Measurements from ENCODE around the gene SGMS1. TPM values are rescaled to one million over a fixed set of nuclear protein-coding genes. Genes with fewer than 3 reads are reported as not detected.

The SGMS1 gene
- total RNA-seq, 1 donor from 2014 or later: 9.2 TPM

DNA sequence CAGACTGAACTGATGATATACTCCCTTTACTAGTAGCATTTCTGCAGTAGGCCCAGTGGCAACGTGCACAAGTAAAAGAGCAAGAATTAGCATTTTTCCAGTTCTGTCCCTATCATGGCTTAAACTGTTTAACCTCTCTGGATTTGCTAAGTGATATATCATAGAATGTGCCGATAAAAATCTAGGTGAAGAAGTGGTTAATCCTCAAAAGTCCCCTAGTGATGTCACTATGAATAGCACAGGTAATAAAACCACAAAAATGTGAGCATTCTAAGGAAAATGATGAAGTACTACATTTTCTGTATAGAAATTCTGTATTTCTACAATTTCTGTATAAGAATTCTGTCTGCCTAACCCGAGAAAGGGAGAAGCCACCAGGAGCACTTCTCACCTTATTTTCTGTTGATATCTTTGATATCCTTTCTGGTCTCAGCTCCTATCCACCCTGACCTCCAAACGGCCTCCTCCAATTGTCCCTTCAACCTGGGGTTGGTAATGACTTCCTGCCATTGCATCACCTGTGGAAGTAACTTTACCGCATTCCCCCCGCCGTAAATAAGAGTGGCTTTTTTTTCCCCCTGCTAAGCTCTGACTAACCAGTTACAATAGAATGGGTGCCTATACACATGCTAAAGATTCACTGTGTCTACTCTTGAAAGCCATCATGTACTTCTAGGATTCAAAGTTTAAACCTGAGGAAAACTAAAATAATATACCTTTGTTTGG is 216.5 kb downstream of the SGMS1 start:
- H3K27ac Mint-ChIP-seq: no peak overlapping the region
- H4K20me1 ChIP-seq (ENCODE audit: low read depth): no peaks in the 10 kb centered on the region
- H3K4me3 ChIP-seq: no peak overlapping the region
- H2AFZ ChIP-seq (replicated peaks): no peak overlapping the region
- H3K4me1 ChIP-seq: no peaks in the 10 kb centered on the region
- DNase-seq (ENCODE audit: low spot score): no peak
- H3K4me3 Mint-ChIP-seq: no peak overlapping the region
- H3K36me3 ChIP-seq: no peaks in the 10 kb centered on the region
- no peaks in the 10 kb centered on the region for H3F3A ChIP-seq (ENCODE audit: low read depth)
- H3K27me3 ChIP-seq: no peaks in the 10 kb centered on the region
- H3K9me3 Mint-ChIP-seq: no peaks in the 10 kb centered on the region
- no peaks in the 10 kb centered on the region for H3K79me2 ChIP-seq (ENCODE audit: low read depth)
- H3K9me3 ChIP-seq (ENCODE audit: low read depth): no peaks in the 10 kb centered on the region
- no peak for TF ChIP-seq EZH2 (IDR thresholded peaks at IDR 0.05)
- no peak for TF ChIP-seq EZH2phosphoT487 (IDR thresholded peaks at IDR 0.05)
- TF ChIP-seq, protein P1, sequence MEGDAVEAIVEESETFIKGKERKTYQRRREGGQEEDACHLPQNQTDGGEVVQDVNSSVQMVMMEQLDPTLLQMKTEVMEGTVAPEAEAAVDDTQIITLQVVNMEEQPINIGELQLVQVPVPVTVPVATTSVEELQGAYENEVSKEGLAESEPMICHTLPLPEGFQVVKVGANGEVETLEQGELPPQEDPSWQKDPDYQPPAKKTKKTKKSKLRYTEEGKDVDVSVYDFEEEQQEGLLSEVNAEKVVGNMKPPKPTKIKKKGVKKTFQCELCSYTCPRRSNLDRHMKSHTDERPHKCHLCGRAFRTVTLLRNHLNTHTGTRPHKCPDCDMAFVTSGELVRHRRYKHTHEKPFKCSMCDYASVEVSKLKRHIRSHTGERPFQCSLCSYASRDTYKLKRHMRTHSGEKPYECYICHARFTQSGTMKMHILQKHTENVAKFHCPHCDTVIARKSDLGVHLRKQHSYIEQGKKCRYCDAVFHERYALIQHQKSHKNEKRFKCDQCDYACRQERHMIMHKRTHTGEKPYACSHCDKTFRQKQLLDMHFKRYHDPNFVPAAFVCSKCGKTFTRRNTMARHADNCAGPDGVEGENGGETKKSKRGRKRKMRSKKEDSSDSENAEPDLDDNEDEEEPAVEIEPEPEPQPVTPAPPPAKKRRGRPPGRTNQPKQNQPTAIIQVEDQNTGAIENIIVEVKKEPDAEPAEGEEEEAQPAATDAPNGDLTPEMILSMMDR (IDR thresholded peaks at IDR 0.05): no peak
- no peak overlapping the region for H3K27ac ChIP-seq
- H3K9ac ChIP-seq: no peak overlapping the region
- no peaks in the 10 kb centered on the region for H3K36me3 Mint-ChIP-seq
- H3K4me2 ChIP-seq: no peak overlapping the region
- H3K4me1 Mint-ChIP-seq: no peaks in the 10 kb centered on the region
- H3K27me3 Mint-ChIP-seq (ENCODE audit: insufficient read depth, low read depth): no peaks in the 10 kb centered on the region

DNA sequence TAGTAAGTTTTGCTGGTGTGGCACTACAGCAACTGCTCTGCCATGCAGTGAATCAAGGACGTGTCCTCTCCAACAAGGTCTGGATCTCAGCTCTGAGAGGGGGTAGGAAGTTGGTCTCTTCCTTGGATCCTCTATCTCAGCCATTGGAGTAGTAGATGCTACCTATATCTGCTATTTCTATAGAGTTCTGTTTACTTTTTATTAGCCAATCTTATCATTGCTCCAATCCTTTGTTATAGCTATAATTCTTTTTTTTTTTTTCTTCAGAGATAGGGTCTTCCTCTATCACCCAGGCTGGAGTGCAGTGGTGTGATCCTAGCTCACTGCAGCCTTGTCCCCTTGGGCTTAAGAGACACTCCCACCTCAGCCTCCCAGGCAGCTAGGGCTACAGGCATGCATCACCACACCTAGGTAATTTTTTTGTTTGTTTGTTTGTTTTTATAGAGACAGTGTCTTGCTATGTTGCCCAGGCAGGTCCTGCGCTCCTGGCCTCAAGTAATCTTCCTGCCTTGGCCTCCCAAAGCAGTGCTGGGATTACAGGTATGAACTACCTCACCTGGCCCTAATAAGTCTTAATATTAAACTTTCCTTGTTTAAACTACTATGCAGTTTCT is 217.2 kb downstream of the SGMS1 start:
- H3K79me2 ChIP-seq (ENCODE audit: low read depth): no peaks in the 10 kb centered on the region
- Mint-ChIP-seq H3K4me3 (no peak overlapping the region), H3K36me3 (no peaks in the 10 kb centered on the region), H3K4me1 (no peaks in the 10 kb centered on the region), H3K27me3 (ENCODE audit: insufficient read depth, low read depth) (no peaks in the 10 kb centered on the region), H3K9me3 (no peaks in the 10 kb centered on the region), H3K27ac (no peak overlapping the region)
- TF ChIP-seq EZH2phosphoT487 (IDR thresholded peaks at IDR 0.05) (no peak), EZH2 (IDR thresholded peaks at IDR 0.05) (no peak)
- no peak overlapping the region for H3K4me3 ChIP-seq
- H3F3A ChIP-seq (ENCODE audit: low read depth): no peaks in the 10 kb centered on the region
- no peaks in the 10 kb centered on the region for H3K9me3 ChIP-seq (ENCODE audit: low read depth)
- no peaks in the 10 kb centered on the region for H3K4me1 ChIP-seq
- no peak overlapping the region for H3K27ac ChIP-seq
- no peak overlapping the region for H3K9ac ChIP-seq
- H4K20me1 ChIP-seq (ENCODE audit: low read depth): no peaks in the 10 kb centered on the region
- no peaks in the 10 kb centered on the region for H3K36me3 ChIP-seq
- H3K4me2 ChIP-seq: no peak overlapping the region
- DNase-seq (ENCODE audit: low spot score): no peak
- no peaks in the 10 kb centered on the region for H3K27me3 ChIP-seq
- no peak overlapping the region for H2AFZ ChIP-seq (replicated peaks)

DNA sequence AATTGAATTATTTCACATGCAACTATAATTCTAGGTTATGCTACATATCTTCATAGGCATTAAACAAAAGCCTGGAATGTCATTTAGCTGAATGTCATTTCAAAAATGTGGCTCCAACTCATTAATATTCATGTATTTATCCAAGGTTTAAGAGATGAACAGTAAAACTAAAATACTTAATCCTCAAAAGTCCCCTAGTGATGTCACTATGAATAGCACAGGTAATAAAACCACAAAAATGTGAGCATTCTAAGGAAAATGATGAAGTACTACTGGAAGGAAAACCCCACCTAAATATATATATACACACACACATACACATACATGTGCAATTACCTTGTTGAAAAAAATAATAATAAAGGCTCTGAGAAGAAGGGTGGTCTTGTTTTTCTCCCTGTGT is 218.0 kb downstream of the SGMS1 start:
- Histone ChIP-seq H3K4me2 (no peak overlapping the region), H2AFZ (replicated peaks) (no peak overlapping the region), H3K4me3 (no peak overlapping the region), H3K27me3 (no peaks in the 10 kb centered on the region), H3K79me2 (ENCODE audit: low read depth) (no peaks in the 10 kb centered on the region), H3K27ac (no peak overlapping the region), H3F3A (ENCODE audit: low read depth) (no peaks in the 10 kb centered on the region), H3K36me3 (no peaks in the 10 kb centered on the region), H4K20me1 (ENCODE audit: low read depth) (no peaks in the 10 kb centered on the region), H3K9ac (no peak overlapping the region), H3K4me1 (no peaks in the 10 kb centered on the region), H3K9me3 (ENCODE audit: low read depth) (no peaks in the 10 kb centered on the region)
- H3K9me3 Mint-ChIP-seq: no peaks in the 10 kb centered on the region
- no peak overlapping the region for H3K27ac Mint-ChIP-seq
- TF ChIP-seq EZH2 (IDR thresholded peaks at IDR 0.05): no peak
- TF ChIP-seq, protein P1 (IDR thresholded peaks at IDR 0.05): no peak
- no peak for TF ChIP-seq EZH2phosphoT487 (IDR thresholded peaks at IDR 0.05)
- no peaks in the 10 kb centered on the region for H3K27me3 Mint-ChIP-seq (ENCODE audit: insufficient read depth, low read depth)
- no peaks in the 10 kb centered on the region for H3K36me3 Mint-ChIP-seq
- no peaks in the 10 kb centered on the region for H3K4me1 Mint-ChIP-seq
- H3K4me3 Mint-ChIP-seq: no peak overlapping the region
- no peak for DNase-seq (ENCODE audit: low spot score)

All from neural progenitor cell (in vitro differentiated cells).